Activated CD8-positive, alpha-beta memory T cell treated with anti-CD3 and anti-CD28 coated beads, Interleukin-2, amount 50 U/mL, for 1 hour (primary cell): Measurements from ENCODE around the gene MED27.

Experiments
- DNase-seq: peaks from one replicate; pipeline ENCODE4 v3.0.0-alpha.2; 2020; ENCODE audit errors: extremely low read depth

The MED27 gene

DNA sequence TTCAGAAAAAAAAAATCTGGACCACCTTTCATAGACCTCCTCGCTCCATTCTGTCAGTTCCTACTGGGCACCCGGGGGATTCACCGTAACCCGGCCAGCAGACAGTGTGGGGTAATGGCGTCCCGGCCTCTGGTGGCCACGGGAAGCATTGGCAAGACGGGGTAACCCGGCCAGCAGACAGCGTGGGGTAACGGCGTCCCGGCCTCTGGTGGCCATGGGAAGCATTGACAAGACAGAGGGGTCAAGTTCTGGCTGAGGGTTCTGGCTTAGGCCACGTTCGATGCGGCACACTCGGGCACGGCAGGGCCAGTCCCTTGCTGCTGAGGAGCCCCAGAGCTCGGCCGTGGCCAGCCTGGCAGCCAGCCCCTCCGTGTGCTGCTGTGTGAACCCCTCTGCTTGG is 223.6 kb downstream of the MED27 start:
- DNase-seq, result no peak

- no peak for DNase-seq
Observed at GRCh38 chr9:131854896-131855613, 224.6 kb downstream of the MED27 start.

- DNase-seq, result no peak
Observed at GRCh38 chr9:131854334-131854733, 225.3 kb downstream of the MED27 start.

GRCh38 chr9:131853434-131853833 is 226.2 kb downstream of the MED27 start:
- no peak for DNase-seq

GRCh38 chr9:131851414-131851813 is 228.3 kb downstream of the MED27 start:
- DNase-seq, result no peak

GRCh38 chr9:131849391-131849790 is 230.3 kb downstream of the MED27 start:
- no peak for DNase-seq

GRCh38 chr9:131848570-131849160 is 231.0 kb downstream of the MED27 start:
- no peak for DNase-seq

DNA sequence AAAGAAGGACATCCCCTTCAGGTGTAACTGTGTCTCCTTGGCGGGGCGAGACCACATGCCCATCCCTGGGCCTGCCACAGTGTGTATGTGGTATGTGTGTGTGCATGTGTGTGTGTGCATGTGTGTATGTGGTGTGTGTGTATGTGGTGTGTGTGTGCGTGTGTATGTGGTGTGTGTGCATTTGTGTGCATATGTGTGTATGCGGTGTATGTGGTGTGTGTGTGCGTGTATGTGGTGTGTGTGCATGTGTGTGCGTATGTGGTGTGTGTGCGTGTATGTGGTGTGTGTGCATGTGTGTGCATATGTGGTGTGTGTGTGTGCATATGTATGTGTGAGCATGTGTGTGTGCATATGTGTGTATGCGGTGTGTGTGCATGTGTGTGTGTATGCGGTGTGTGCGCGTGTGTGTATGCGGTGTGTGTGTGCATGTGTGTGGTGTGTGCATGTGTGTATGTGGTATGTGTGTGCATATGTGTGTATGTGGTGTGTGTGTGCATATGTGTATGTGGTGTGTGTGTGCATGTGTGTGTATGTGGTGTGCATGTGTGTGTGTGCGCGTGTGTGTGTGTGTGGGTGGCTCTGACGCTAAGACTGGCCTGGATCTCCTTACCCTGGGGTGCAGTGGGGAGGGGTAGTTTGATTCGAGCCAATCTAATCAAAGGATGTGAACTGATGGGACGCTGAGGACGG is 231.9 kb downstream of the MED27 start:
- no peak for DNase-seq

DNA sequence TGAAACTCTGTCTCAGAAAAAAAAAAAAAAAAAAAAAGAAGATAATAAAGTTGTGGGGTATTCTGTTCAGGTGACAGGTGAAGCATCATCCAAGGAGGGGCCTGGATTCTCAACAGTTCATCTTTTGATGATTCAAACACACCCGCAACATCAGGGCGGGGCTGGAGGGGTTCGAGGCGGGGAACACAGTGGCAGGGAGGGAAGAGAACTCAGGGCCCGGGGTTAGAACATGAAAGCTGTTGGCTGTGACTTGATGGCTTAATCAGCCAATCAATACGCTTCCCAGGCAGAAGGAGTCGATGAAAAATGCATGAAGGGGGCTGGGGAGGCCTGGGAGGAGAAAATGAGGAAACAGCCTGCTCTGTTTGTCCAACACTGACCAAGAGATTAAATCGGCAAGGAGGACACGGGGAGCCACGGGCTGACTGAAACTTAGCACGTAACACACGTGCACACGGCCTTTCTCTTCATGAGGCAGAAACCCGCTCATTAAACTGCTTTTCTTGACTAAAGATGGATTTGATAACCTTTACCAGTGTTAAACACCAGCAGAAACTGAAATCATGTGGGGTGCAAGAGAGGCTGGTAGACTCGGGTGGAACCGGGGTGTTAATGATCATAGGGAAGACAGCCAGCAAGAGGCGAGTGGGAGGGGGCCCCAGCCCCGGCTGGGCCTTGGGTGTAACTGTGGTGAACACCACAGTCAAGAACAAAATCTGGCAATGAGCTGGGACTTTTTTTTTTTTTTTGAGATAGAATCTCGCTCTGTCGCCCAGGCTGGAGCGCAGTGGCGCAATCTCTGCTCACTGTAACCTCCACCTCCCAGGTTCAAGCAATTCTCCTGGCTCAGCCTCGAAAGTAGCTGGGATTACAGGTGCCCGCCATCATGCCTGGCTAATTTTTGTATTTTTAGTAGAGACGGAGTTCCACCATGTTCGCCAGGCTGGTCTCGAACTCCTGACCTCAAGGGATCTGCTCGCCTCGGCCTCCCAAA is 234.1 kb downstream of the MED27 start:
- DNase-seq, result no peak

GRCh38 chr9:131844745-131845118 is 234.9 kb downstream of the MED27 start:
- no peak for DNase-seq

GRCh38 chr9:131843989-131844744 is 235.5 kb downstream of the MED27 start:
- DNase-seq, result no peak

DNA sequence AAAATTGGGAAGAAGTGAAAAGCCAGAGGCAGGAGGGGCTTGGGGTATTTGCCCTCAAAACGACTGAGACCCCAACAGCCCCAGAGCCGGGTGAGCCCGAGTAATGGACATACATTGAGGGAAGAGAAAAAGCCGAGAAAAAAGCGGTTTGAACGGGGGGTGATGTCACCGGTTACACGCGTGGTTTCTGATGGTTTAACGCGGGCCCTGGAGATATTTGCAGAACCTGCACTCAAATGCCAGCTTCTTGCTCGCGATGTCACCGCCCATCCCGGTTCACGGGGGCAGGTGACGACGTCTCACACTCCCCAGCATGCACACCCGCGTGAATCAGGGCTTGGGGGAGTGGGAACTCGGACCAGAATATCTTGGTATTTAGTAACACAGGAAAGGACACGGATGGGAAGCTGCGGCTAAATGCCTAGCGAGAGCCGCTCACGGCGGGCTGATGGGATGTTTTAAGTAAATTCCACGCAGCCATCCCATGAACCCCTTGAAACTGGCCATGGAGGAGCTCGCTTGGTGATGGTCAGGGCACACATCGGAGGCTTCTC is 237.8 kb downstream of the MED27 start:
- DNase-seq, result no peak

GRCh38 chr9:131840751-131841702 is 238.6 kb downstream of the MED27 start:
- no peak for DNase-seq

DNA sequence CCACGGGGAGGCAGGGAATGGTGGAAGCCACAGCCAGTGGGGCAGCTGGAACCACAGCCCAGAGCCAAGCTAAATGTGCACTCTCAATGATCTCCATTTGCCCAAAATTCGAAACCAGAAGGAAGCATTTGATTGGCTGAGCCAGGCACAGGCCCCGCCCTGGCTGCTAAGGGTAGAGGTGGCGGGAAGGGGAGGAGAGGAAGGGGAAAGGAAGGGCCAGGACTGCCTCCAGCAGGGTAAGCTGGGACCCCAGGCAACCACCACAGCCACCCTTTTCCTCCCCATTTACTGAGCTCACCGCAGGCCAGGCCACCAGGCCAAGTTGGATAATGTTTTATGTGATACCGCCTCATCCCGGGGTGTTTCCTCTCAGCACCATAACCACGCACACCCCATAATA is 239.4 kb downstream of the MED27 start:
- DNase-seq, result no peak

- DNase-seq, result peak; percentile 2
Observed at GRCh38 chr9:131839281-131840084, 240.2 kb downstream of the MED27 start.

DNA sequence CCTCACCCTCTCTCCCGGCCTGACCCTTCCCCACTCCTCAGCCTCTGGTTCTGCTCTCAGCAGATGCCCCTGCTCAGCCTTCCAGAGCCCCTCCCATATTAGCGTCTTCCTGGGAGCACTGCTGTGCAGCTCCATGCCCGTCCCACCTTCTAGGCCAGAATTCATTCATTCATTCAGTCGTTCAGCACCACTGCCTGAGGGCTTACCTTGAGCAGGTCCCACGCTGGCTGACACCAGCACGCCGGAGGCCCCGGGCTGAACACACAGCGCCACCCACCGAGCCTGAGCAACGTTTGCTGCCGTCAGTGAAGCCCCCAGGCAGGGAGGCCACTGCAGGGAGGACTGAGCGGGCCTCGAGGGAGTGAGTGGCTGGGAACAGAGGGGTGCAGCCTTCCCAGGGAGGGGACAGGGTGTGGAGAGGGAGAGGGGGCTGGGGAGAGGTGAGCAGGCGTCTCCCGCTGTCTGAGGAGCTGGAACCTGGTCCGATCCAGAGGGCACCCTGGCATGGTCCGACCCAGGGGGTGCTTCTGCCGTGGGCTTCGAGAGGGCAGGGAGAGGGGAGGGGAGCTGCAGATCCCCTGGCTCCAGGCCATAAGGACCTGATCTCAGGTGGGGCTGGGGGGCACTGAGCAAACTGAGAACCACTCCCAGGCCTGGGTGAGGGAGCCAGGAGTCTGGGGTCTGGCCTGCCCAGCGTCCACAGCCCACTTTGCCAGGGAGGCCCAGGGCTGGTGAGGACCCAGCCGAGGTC is 241.0 kb downstream of the MED27 start:
- DNase-seq, result no peak

DNA sequence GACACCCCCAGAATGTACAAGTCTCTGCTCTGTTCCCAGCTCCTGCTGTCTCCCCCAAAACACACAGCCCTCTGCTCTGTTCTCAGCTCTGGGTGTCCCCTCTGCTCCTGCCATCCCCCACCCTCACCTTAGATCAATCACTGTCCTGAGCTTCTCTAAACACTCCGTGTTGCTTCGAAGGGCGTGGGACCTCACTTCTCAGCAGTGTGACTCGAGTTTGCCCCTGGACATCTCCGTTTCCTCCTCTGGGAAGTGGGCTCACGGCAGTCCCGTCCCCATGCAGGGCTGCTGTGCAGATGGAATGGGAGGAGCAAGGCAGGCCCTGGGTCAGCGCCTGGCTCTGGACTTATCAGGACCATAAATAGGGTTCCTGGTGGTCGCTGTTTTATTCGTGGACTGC is 241.8 kb downstream of the MED27 start:
- no peak for DNase-seq

GRCh38 chr9:131837316-131837715 is 242.4 kb downstream of the MED27 start:
- DNase-seq, result no peak
